Endothelial cell (in vitro differentiated cells): ENCODE measurements around the gene B3GNT7. TPM values are rescaled to one million over a fixed set of nuclear protein-coding genes. Genes with fewer than 3 reads are reported as not detected.
"Not testable (repeated sequence)": the region's sequence is repeated elsewhere in the genome, so short reads cannot be mapped to it uniquely, and the experiment has no call there.

Experiments
- DNase-seq: peaks from one replicate; pipeline ENCODE4 v3.0.0; 2021; ENCODE audit warnings: low spot score
- H3K27ac Mint-ChIP-seq: one replicate; pipeline ENCODE4 v1.8.0; 2021; ENCODE audit warnings: mixed read lengths, inconsistent platforms; ENCODE audit not compliant: unreplicated experiment
- H3K27me3 Mint-ChIP-seq: one replicate; pipeline ENCODE4 v1.8.0; 2021; ENCODE audit warnings: mild to moderate bottlenecking, moderate library complexity, mixed read lengths, inconsistent platforms; ENCODE audit not compliant: unreplicated experiment
- H3K36me3 Mint-ChIP-seq: one replicate; pipeline ENCODE4 v1.8.0; 2021; ENCODE audit warnings: mild to moderate bottlenecking, low read depth, mixed read lengths, inconsistent platforms; ENCODE audit not compliant: unreplicated experiment
- H3K4me1 Mint-ChIP-seq: one replicate; pipeline ENCODE4 v1.8.0; 2021; ENCODE audit warnings: mild to moderate bottlenecking, mixed read lengths, inconsistent platforms; ENCODE audit not compliant: unreplicated experiment
- H3K4me3 Mint-ChIP-seq: one replicate; pipeline ENCODE4 v1.8.0; 2021; ENCODE audit warnings: mild to moderate bottlenecking, mixed read lengths, inconsistent platforms; ENCODE audit not compliant: unreplicated experiment
- H3K9me3 Mint-ChIP-seq: one replicate; pipeline ENCODE4 v1.8.0; 2021; ENCODE audit warnings: mixed read lengths, inconsistent platforms; ENCODE audit not compliant: unreplicated experiment
- CTCF ChIP-seq: fragments of 200-600 bp; sonication (generic); IDR thresholded peaks from one replicate; pipeline ENCODE4 v1.5.0; 2021; ENCODE audit warnings: antibody characterized with exemption; ENCODE audit not compliant: unreplicated experiment
- total RNA-seq: library from RNA; stranded (reverse); fragmentation: NEBNext Ultra II Directional; extraction: Animal tissue kit (Norgen Biotek cat#: 25700); gene quantifications from one replicate; pipeline ENCODE4 v1.2.1, GENCODE V29; 2021; ENCODE audit not compliant: unreplicated experiment

B3GNT7 gene
- total RNA-seq, 1 donor from 2014 or later = 5.3 TPM

DNA sequence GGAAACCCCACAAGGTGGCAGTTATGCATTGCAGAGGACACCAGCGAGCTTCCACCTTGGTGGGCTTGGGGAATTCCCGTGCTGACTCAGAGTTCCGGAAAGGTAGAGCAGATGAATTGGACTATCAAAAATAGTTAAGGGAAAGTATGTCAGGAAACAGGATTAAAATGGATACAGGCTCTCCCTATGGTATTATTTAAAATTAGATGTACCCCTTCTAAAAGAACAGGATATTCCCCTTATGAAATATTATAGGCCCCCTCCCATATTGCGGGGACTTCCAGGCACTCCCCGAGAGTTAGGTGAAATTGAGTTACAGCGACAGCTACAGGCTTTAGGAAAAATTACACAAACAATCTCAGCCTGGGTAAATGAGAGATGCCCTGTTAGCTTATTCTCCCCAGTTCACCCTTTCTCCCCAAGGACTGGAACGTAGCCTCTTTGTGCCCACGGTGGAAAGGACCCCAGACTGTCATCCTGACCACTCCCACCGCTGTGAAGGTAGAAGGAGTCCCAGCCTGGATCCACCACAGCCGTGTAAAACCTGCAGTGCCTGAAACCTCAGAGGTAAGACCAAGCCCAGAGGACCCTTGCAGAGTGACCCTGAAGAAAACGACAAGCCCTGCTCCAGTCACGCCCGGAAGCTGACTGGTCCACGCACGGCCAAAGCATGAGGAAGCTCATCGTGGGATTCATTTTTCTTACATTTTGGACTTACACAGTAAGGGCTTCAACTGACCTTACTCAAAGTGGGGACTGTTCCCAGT lies 10.3 kb downstream of the B3GNT7 start:
- not testable (repeated sequence) for H3K4me3 Mint-ChIP-seq, H3K27me3 Mint-ChIP-seq, H3K36me3 Mint-ChIP-seq, H3K4me1 Mint-ChIP-seq, H3K27ac Mint-ChIP-seq, DNase-seq, H3K9me3 Mint-ChIP-seq
- peak; percentile 55 for TF ChIP-seq CTCF

- not testable (repeated sequence) for H3K4me3 Mint-ChIP-seq, H3K36me3 Mint-ChIP-seq, H3K27ac Mint-ChIP-seq, DNase-seq, H3K9me3 Mint-ChIP-seq, H3K27me3 Mint-ChIP-seq, H3K4me1 Mint-ChIP-seq
Measured at GRCh38 chr2:231407686-231408085, 12.2 kb downstream of the B3GNT7 start.

DNA sequence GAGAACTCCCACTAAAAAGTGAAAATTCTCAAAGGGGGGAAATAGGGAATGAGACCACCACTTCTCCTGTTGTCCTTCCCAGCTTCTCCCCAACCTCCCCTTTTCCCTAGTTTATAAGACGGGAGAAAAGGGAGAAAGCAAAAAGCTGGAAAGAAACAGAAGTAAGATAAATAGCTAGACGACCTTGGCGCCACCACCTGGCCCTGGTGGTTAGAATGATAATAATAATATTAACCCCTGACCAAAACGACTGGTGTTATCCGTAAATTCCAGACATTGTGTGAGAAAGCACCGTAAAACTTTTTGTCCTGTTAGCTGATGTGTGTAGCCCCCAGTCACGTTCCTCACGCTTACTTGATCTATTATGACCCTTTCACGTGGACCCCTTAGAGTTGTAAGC lies 12.8 kb downstream of the B3GNT7 start:
- not testable (repeated sequence) for H3K27ac Mint-ChIP-seq, H3K4me1 Mint-ChIP-seq

DNA sequence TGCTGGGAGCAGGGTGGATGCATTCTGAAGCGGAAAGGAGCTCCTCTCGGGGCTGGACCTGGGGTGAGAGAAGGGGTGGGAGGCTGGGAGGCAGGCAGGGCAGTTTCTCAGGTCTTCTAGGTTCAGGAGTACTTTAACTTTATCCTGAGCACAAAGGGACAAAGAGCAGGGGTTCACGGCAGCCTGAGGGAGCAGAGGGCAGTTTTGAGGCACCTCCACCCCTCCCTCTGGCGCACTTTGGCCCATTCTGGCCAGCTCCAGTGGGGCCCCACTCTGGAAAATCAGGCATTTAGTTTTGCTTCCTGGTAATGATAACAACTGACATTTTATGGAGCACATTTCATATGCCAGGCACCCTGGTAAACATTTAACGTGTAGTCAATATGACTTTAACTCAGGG lies 14.3 kb downstream of the B3GNT7 start:
- H3K4me3 Mint-ChIP-seq = no peak overlapping the region
- DNase-seq = no peak
- peaks cover 2% of the 10 kb centered on the region for H3K4me1 Mint-ChIP-seq
- no peak overlapping the region for H3K27ac Mint-ChIP-seq
- no peak for TF ChIP-seq CTCF
- no peaks in the 10 kb centered on the region for H3K9me3 Mint-ChIP-seq
- H3K36me3 Mint-ChIP-seq = peaks cover 6% of the 10 kb centered on the region
- peaks cover 5% of the 10 kb centered on the region for H3K27me3 Mint-ChIP-seq

More for the DNA sequence above, 12.8 kb downstream of the B3GNT7 start:
- not testable (repeated sequence) for DNase-seq, H3K9me3 Mint-ChIP-seq, H3K27me3 Mint-ChIP-seq, H3K36me3 Mint-ChIP-seq, H3K4me3 Mint-ChIP-seq

GRCh38 chr2:231410293-231411004 lies 14.9 kb downstream of the B3GNT7 start:
- no peak overlapping the region for H3K4me3 Mint-ChIP-seq
- peaks cover 6% of the 10 kb centered on the region for H3K36me3 Mint-ChIP-seq
- no peaks in the 10 kb centered on the region for H3K9me3 Mint-ChIP-seq
- peak; percentile 82 for TF ChIP-seq CTCF
- H3K4me1 Mint-ChIP-seq = peaks cover 2% of the 10 kb centered on the region
- DNase-seq = no peak
- H3K27ac Mint-ChIP-seq = no peak overlapping the region
- peaks cover 5% of the 10 kb centered on the region for H3K27me3 Mint-ChIP-seq

- peak overlapping the region; percentile 71 for H3K27ac Mint-ChIP-seq
- H3K9me3 Mint-ChIP-seq = no peaks in the 10 kb centered on the region
- H3K27me3 Mint-ChIP-seq = peaks cover 5% of the 10 kb centered on the region
- no peak for DNase-seq
- no peak for TF ChIP-seq CTCF
- peaks cover 6% of the 10 kb centered on the region for H3K36me3 Mint-ChIP-seq
- peak overlapping the region; percentile 86 for H3K4me3 Mint-ChIP-seq
- peaks cover 2% of the 10 kb centered on the region for H3K4me1 Mint-ChIP-seq
Measured at GRCh38 chr2:231411237-231411636, 15.7 kb downstream of the B3GNT7 start.
